Measurements from ENCODE around the gene ERP44. TPM values are rescaled to one million over a fixed set of nuclear protein-coding genes. Genes with fewer than 3 reads are reported as not detected.
"Not testable (repeated sequence)": the region's sequence is repeated elsewhere in the genome, so short reads cannot be mapped to it uniquely, and the experiment has no call there.

The ERP44 gene
- polyA plus RNA-seq, 1 donor: 42.5 TPM

- no peak overlapping the region for H3K27ac ChIP-seq (ENCODE audit: low read length)
- peaks cover 3% of the 10 kb centered on the region for H3K36me3 ChIP-seq (ENCODE audit: control insufficient read depth, insufficient read depth, low read length)
- H3K4me1 ChIP-seq (ENCODE audit: control insufficient read depth, insufficient read depth, low read length): no peaks in the 10 kb centered on the region
- no peak overlapping the region for H3K4me3 ChIP-seq (ENCODE audit: low read length)
- no CpG with 5 or more reads among the region's 2 CpGs for WGBS (ENCODE audit: insufficient coverage, low lambda C conversion rate)
- no peaks in the 10 kb centered on the region for H3K27me3 ChIP-seq (ENCODE audit: control insufficient read depth, insufficient read depth, low read length)
- H3K9me3 ChIP-seq (ENCODE audit: control insufficient read depth, low read depth, low read length): peaks cover 5% of the 10 kb centered on the region
- DNase-seq: no peak
These were observed 27.5 kb downstream of the ERP44 start for GRCh38 chr9:100071271-100071670.

- H3K27ac ChIP-seq (ENCODE audit: low read length): no peak overlapping the region
- H3K27me3 ChIP-seq (ENCODE audit: control insufficient read depth, insufficient read depth, low read length): no peaks in the 10 kb centered on the region
- H3K4me3 ChIP-seq (ENCODE audit: low read length): no peak overlapping the region
- peaks cover 5% of the 10 kb centered on the region for H3K9me3 ChIP-seq (ENCODE audit: control insufficient read depth, low read depth, low read length)
- no CpG with 5 or more reads among the region's 2 CpGs for WGBS (ENCODE audit: insufficient coverage, low lambda C conversion rate)
- H3K4me1 ChIP-seq (ENCODE audit: control insufficient read depth, insufficient read depth, low read length): no peaks in the 10 kb centered on the region
- no peak for DNase-seq
- H3K36me3 ChIP-seq (ENCODE audit: control insufficient read depth, insufficient read depth, low read length): peaks cover 2% of the 10 kb centered on the region
These were observed 28.4 kb downstream of the ERP44 start for GRCh38 chr9:100070104-100071041.

GRCh38 chr9:100069068-100069467, 29.7 kb downstream of the ERP44 start:
- not testable (repeated sequence) for H3K27me3 ChIP-seq (ENCODE audit: control insufficient read depth, insufficient read depth, low read length); H3K4me1 ChIP-seq (ENCODE audit: control insufficient read depth, insufficient read depth, low read length); H3K36me3 ChIP-seq (ENCODE audit: control insufficient read depth, insufficient read depth, low read length); DNase-seq; H3K4me3 ChIP-seq (ENCODE audit: low read length); H3K9me3 ChIP-seq (ENCODE audit: control insufficient read depth, low read depth, low read length); H3K27ac ChIP-seq (ENCODE audit: low read length)
- WGBS (ENCODE audit: insufficient coverage, low lambda C conversion rate): no CpG with 5 or more reads among the region's 3 CpGs

GRCh38 chr9:100067990-100068389, 30.8 kb downstream of the ERP44 start:
- not testable (repeated sequence) for H3K4me3 ChIP-seq (ENCODE audit: low read length); H3K27ac ChIP-seq (ENCODE audit: low read length); H3K9me3 ChIP-seq (ENCODE audit: control insufficient read depth, low read depth, low read length); H3K36me3 ChIP-seq (ENCODE audit: control insufficient read depth, insufficient read depth, low read length); DNase-seq; H3K4me1 ChIP-seq (ENCODE audit: control insufficient read depth, insufficient read depth, low read length); H3K27me3 ChIP-seq (ENCODE audit: control insufficient read depth, insufficient read depth, low read length)
- no CpG with 5 or more reads among the region's 30 CpGs for WGBS (ENCODE audit: insufficient coverage, low lambda C conversion rate)

- Histone ChIP-seq H3K4me3 (ENCODE audit: low read length) (no peak overlapping the region), H3K9me3 (ENCODE audit: control insufficient read depth, low read depth, low read length) (peaks cover 5% of the 10 kb centered on the region), H3K27ac (ENCODE audit: low read length) (peak overlapping the region; percentile 43), H3K4me1 (ENCODE audit: control insufficient read depth, insufficient read depth, low read length) (peaks cover 3% of the 10 kb centered on the region), H3K27me3 (ENCODE audit: control insufficient read depth, insufficient read depth, low read length) (no peaks in the 10 kb centered on the region), H3K36me3 (ENCODE audit: control insufficient read depth, insufficient read depth, low read length) (no peaks in the 10 kb centered on the region)
- no CpG with 5 or more reads among the region's 2 CpGs for WGBS (ENCODE audit: insufficient coverage, low lambda C conversion rate)
- DNase-seq: peak; percentile 58 to 82
These were observed 32.3 kb downstream of the ERP44 start for GRCh38 chr9:100066539-100066938.

GRCh38 chr9:100064872-100065581, 33.8 kb downstream of the ERP44 start:
- 65% methylated on average over 5 of the region's 8 CpGs for WGBS (ENCODE audit: insufficient coverage, low lambda C conversion rate)
- DNase-seq: no peak

GRCh38 chr9:100063185-100063584, 35.6 kb downstream of the ERP44 start:
- H3K36me3 ChIP-seq (ENCODE audit: control insufficient read depth, insufficient read depth, low read length): peaks cover 9% of the 10 kb centered on the region
- DNase-seq: peak; percentile 26 to 66
- WGBS (ENCODE audit: insufficient coverage, low lambda C conversion rate): 17% methylated on average over 1 of the region's 3 CpGs
- H3K27me3 ChIP-seq (ENCODE audit: control insufficient read depth, insufficient read depth, low read length): no peaks in the 10 kb centered on the region
- peak overlapping the region; percentile 14 for H3K27ac ChIP-seq (ENCODE audit: low read length)
- peaks cover 5% of the 10 kb centered on the region for H3K9me3 ChIP-seq (ENCODE audit: control insufficient read depth, low read depth, low read length)
- peaks cover 3% of the 10 kb centered on the region for H3K4me1 ChIP-seq (ENCODE audit: control insufficient read depth, insufficient read depth, low read length)
- H3K4me3 ChIP-seq (ENCODE audit: low read length): no peak overlapping the region

More at GRCh38 chr9:100064872-100065581, 33.8 kb downstream of the ERP44 start:
- Histone ChIP-seq H3K27me3 (ENCODE audit: control insufficient read depth, insufficient read depth, low read length) (no peaks in the 10 kb centered on the region), H3K27ac (ENCODE audit: low read length) (no peak overlapping the region), H3K4me1 (ENCODE audit: control insufficient read depth, insufficient read depth, low read length) (peaks cover 3% of the 10 kb centered on the region), H3K9me3 (ENCODE audit: control insufficient read depth, low read depth, low read length) (peaks cover 5% of the 10 kb centered on the region), H3K36me3 (ENCODE audit: control insufficient read depth, insufficient read depth, low read length) (no peaks in the 10 kb centered on the region), H3K4me3 (ENCODE audit: low read length) (no peak overlapping the region)

GRCh38 chr9:100062683-100063082, 36.1 kb downstream of the ERP44 start:
- not testable (repeated sequence) for DNase-seq; H3K27me3 ChIP-seq (ENCODE audit: control insufficient read depth, insufficient read depth, low read length); H3K9me3 ChIP-seq (ENCODE audit: control insufficient read depth, low read depth, low read length); H3K4me1 ChIP-seq (ENCODE audit: control insufficient read depth, insufficient read depth, low read length); H3K4me3 ChIP-seq (ENCODE audit: low read length)
- H3K36me3 ChIP-seq (ENCODE audit: control insufficient read depth, insufficient read depth, low read length): peaks cover 11% of the 10 kb centered on the region
- WGBS (ENCODE audit: insufficient coverage, low lambda C conversion rate): no CpG with 5 or more reads among the region's 1 CpG
- H3K27ac ChIP-seq (ENCODE audit: low read length): peak overlapping the region; percentile 14

GRCh38 chr9:100058699-100059579, 39.9 kb downstream of the ERP44 start:
- H3K27ac ChIP-seq (ENCODE audit: low read length): no peak overlapping the region
- DNase-seq: no peak
- no CpG with 5 or more reads among the region's 4 CpGs for WGBS (ENCODE audit: insufficient coverage, low lambda C conversion rate)
- H3K4me3 ChIP-seq (ENCODE audit: low read length): no peak overlapping the region
- H3K4me1 ChIP-seq (ENCODE audit: control insufficient read depth, insufficient read depth, low read length): peaks cover 3% of the 10 kb centered on the region
- H3K36me3 ChIP-seq (ENCODE audit: control insufficient read depth, insufficient read depth, low read length): peaks cover 14% of the 10 kb centered on the region
- H3K9me3 ChIP-seq (ENCODE audit: control insufficient read depth, low read depth, low read length): no peaks in the 10 kb centered on the region
- no peaks in the 10 kb centered on the region for H3K27me3 ChIP-seq (ENCODE audit: control insufficient read depth, insufficient read depth, low read length)

GRCh38 chr9:100057624-100058023, 41.2 kb downstream of the ERP44 start:
- no peak overlapping the region for H3K4me3 ChIP-seq (ENCODE audit: low read length)
- H3K9me3 ChIP-seq (ENCODE audit: control insufficient read depth, low read depth, low read length): no peaks in the 10 kb centered on the region
- H3K36me3 ChIP-seq (ENCODE audit: control insufficient read depth, insufficient read depth, low read length): peaks cover 15% of the 10 kb centered on the region
- H3K27ac ChIP-seq (ENCODE audit: low read length): no peak overlapping the region
- DNase-seq: no peak
- H3K27me3 ChIP-seq (ENCODE audit: control insufficient read depth, insufficient read depth, low read length): no peaks in the 10 kb centered on the region
- H3K4me1 ChIP-seq (ENCODE audit: control insufficient read depth, insufficient read depth, low read length): no peaks in the 10 kb centered on the region
